ENCODE data around the gene CXCR1.
A peak's percentile ranks its signal among the peaks of the same experiment; 100 is the strongest.
"Not testable (repeated sequence)": the region's sequence is repeated elsewhere in the genome, so short reads cannot be mapped to it uniquely, and the experiment has no call there.

CXCR1 gene

GRCh38 chr2:218161644-218162043 lies 5.1 kb downstream of the CXCR1 start:
- no peak for DNase-seq

- no peak for DNase-seq
Observed at GRCh38 chr2:218155953-218156479, 10.7 kb downstream of the CXCR1 start.

GRCh38 chr2:218152777-218153176 lies 14.0 kb downstream of the CXCR1 start:
- no peak for DNase-seq

- no peak for DNase-seq
Observed at GRCh38 chr2:218152172-218152571, 14.6 kb downstream of the CXCR1 start.

GRCh38 chr2:218149848-218150440 lies 16.8 kb downstream of the CXCR1 start:
- DNase-seq: no peak

- no peak for DNase-seq
Observed at GRCh38 chr2:218149098-218149497, 17.7 kb downstream of the CXCR1 start.

GRCh38 chr2:218146056-218146455 lies 20.7 kb downstream of the CXCR1 start:
- no peak for DNase-seq

GRCh38 chr2:218145124-218145523 lies 21.6 kb downstream of the CXCR1 start:
- DNase-seq: no peak

- DNase-seq: no peak
Observed at GRCh38 chr2:218138047-218138446, 28.7 kb downstream of the CXCR1 start.

- no peak for DNase-seq
Observed at GRCh38 chr2:218137514-218137913, 29.2 kb downstream of the CXCR1 start.

GRCh38 chr2:218130822-218131221 lies 35.9 kb downstream of the CXCR1 start:
- no peak for DNase-seq

- DNase-seq: no peak
Observed at GRCh38 chr2:218130377-218130776, 36.4 kb downstream of the CXCR1 start.

- no peak for DNase-seq
Observed at GRCh38 chr2:218129458-218130135, 37.2 kb downstream of the CXCR1 start.

GRCh38 chr2:218128781-218129457 lies 37.8 kb downstream of the CXCR1 start:
- no peak for DNase-seq

- no peak for DNase-seq
Observed at GRCh38 chr2:218127929-218128455, 38.8 kb downstream of the CXCR1 start.

- no peak for DNase-seq
Observed at GRCh38 chr2:218125626-218126080, 41.1 kb downstream of the CXCR1 start, which contains the start of gene CXCR2. CXCR2 (plus strand) TSS chr2:218126028; CDS start chr2:218134802, 8,774 bp downstream.

- no peak for DNase-seq
Observed at GRCh38 chr2:218125095-218125494, 41.7 kb downstream of the CXCR1 start.

GRCh38 chr2:218123986-218124385 lies 42.8 kb downstream of the CXCR1 start:
- DNase-seq: peak; percentile 10

GRCh38 chr2:218122286-218122685 lies 44.5 kb downstream of the CXCR1 start:
- DNase-seq: not testable (repeated sequence)

- not testable (repeated sequence) for DNase-seq
Observed at GRCh38 chr2:218121789-218122188, 45.0 kb downstream of the CXCR1 start.

All from fibroblast of skin of back (primary cell).